ENCODE data around the gene DDIT3.

DDIT3 gene

DNA sequence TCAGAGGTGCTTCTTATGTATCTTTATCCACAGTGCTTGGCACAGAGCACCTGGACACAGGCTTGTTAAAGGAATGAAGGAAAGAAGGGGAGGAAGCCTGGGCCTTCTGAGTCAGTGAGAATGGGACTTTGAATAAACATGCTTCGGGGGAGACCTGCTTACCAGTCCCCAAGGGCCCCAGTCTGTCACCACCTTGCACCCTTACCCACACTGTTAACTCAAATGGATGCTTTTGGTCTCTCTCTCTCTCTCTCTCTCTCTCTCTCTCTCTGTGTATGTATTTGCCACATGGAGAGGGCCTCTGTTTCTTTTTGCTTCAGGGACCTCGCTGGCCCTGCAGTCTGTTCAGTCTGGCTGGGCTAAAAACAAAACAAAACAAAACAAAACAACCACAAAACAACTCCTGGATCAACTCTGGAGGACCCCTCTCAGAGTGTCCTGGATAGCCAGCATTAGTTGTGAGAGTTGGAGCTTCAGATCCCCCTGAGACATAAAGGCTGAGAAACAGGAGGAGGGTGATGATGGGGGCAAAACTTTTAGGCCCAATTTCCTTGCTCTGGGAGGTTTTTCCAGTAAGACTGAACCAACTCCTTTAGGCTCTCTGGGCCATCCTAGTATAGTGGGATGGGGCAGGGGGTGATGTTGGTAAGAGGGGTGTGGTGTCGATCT lies 31.5 kb upstream of the DDIT3 start:
- H3K4me1 ChIP-seq (ENCODE audit: insufficient read depth, low read length, severe bottlenecking), result peaks cover 24% of the 10 kb centered on the region
- no peaks in the 10 kb centered on the region for H3K79me2 ChIP-seq (ENCODE audit: insufficient read depth, low read length)
- no peaks in the 10 kb centered on the region for H3K27me3 ChIP-seq (ENCODE audit: insufficient read depth, low read length)
- no peaks in the 10 kb centered on the region for H3K9me2 ChIP-seq (ENCODE audit: low read depth, low read length)
- no peak overlapping the region for H3K9ac ChIP-seq (ENCODE audit: low read length)
- H3K9me3 ChIP-seq (ENCODE audit: low read length), result no peaks in the 10 kb centered on the region
- TF ChIP-seq CTCF (IDR thresholded peaks at IDR 0.05; ENCODE audit: low read length) (no peak), EZH2 (IDR thresholded peaks at IDR 0.05; ENCODE audit: borderline replicate concordance, low read length) (no peak)
- H2AFZ ChIP-seq (ENCODE audit: low read length), result no peak overlapping the region
- no peak overlapping the region for H3K4me2 ChIP-seq (ENCODE audit: low read length)
- no peaks in the 10 kb centered on the region for H3F3A ChIP-seq (ENCODE audit: insufficient read depth, low read length)
- no peaks in the 10 kb centered on the region for H3K36me3 ChIP-seq (ENCODE audit: insufficient read depth, low read length)
- no peak overlapping the region for H3K27ac ChIP-seq (ENCODE audit: low read depth, low read length, poor library complexity, severe bottlenecking)
- H3K4me3 ChIP-seq (ENCODE audit: low read depth, low read length, poor library complexity, severe bottlenecking), result no peak overlapping the region
- H4K20me1 ChIP-seq (ENCODE audit: insufficient read depth, low read length), result no peaks in the 10 kb centered on the region

- H3K27me3 ChIP-seq (ENCODE audit: insufficient read depth, low read length), result no peaks in the 10 kb centered on the region
- no peak overlapping the region for H3K9ac ChIP-seq (ENCODE audit: low read length)
- no peak overlapping the region for H3K4me3 ChIP-seq (ENCODE audit: low read depth, low read length, poor library complexity, severe bottlenecking)
- TF ChIP-seq CTCF (IDR thresholded peaks at IDR 0.05; ENCODE audit: low read length) (no peak), EZH2 (IDR thresholded peaks at IDR 0.05; ENCODE audit: borderline replicate concordance, low read length) (no peak)
- H3K4me1 ChIP-seq (ENCODE audit: insufficient read depth, low read length, severe bottlenecking), result peaks cover 31% of the 10 kb centered on the region
- no peak overlapping the region for H2AFZ ChIP-seq (ENCODE audit: low read length)
- H3K9me3 ChIP-seq (ENCODE audit: low read length), result no peaks in the 10 kb centered on the region
- no peak overlapping the region for H3K4me2 ChIP-seq (ENCODE audit: low read length)
- no peaks in the 10 kb centered on the region for H4K20me1 ChIP-seq (ENCODE audit: insufficient read depth, low read length)
- H3K9me2 ChIP-seq (ENCODE audit: low read depth, low read length), result no peaks in the 10 kb centered on the region
- H3K79me2 ChIP-seq (ENCODE audit: insufficient read depth, low read length), result 0 out of 2 replicates have a peak, but pooled peaks cover 4% of the 10 kb centered on the region
- H3K36me3 ChIP-seq (ENCODE audit: insufficient read depth, low read length), result 0 out of 2 replicates have a peak, but pooled peaks cover under 1% of the 10 kb centered on the region
- H3K27ac ChIP-seq (ENCODE audit: low read depth, low read length, poor library complexity, severe bottlenecking), result no peak overlapping the region
- H3F3A ChIP-seq (ENCODE audit: insufficient read depth, low read length), result no peaks in the 10 kb centered on the region
Observed at GRCh38 chr12:57550641-57551549, 30.6 kb upstream of the DDIT3 start.

DNA sequence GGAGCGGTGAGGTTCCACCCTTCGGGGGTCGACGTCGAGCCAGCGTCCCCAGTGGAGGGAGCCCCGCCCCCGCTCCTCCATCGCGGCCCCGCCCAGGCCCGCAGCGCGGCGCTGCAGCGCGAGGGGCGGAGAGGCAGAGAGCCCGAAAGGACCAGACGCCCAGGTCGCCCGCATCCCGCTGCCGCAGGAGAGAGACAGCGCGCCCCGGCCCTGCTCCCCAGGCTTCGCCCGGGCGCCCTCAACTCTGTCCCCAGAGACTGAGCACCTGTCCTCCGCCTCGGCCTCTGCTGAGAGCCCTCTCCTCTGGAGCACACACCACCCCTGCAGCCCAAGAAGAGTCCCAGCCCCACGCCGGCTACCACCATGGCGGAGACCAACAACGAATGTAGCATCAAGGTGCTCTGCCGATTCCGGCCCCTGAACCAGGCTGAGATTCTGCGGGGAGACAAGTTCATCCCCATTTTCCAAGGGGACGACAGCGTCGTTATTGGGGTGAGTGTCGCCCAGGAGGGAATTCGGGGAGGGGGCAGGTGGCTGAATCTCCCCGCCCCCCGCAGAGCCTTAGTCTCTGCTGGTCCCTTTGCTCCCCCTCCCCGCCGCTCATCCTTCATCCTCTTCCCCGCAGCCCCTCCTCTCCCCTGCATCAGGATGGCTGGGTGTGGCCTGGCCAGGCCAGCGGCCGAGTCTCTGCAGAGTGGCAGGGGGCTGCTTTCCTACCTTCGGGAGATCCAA lies 29.8 kb upstream of the DDIT3 start, which contains the start of gene KIF5A:
TSS of gene KIF5A (plus strand) at position 136 of the 732 bp plus-strand sequence. CDS start at position 364, 228 bp downstream.
- Histone ChIP-seq H3K79me2 (ENCODE audit: insufficient read depth, low read length) (0 out of 2 replicates have a peak, but pooled peaks cover 9% of the 10 kb centered on the region), H3K4me3 (ENCODE audit: low read depth, low read length, poor library complexity, severe bottlenecking) (peak within 1 kb of the TSS; percentile 57), H3F3A (ENCODE audit: insufficient read depth, low read length) (no peaks in the 10 kb centered on the region), H3K9me3 (ENCODE audit: low read length) (no peaks in the 10 kb centered on the region), H3K27ac (ENCODE audit: low read depth, low read length, poor library complexity, severe bottlenecking) (no peak within 1 kb of the TSS), H3K4me2 (ENCODE audit: low read length) (peak within 1 kb of the TSS; percentile 67), H3K9me2 (ENCODE audit: low read depth, low read length) (no peaks in the 10 kb centered on the region), H3K9ac (ENCODE audit: low read length) (peak within 1 kb of the TSS; percentile 33; the same call in 1 of the 2 replicates), H4K20me1 (ENCODE audit: insufficient read depth, low read length) (no peaks in the 10 kb centered on the region), H3K27me3 (ENCODE audit: insufficient read depth, low read length) (no peaks in the 10 kb centered on the region), H2AFZ (ENCODE audit: low read length) (no peak within 1 kb of the TSS), H3K4me1 (ENCODE audit: insufficient read depth, low read length, severe bottlenecking) (peaks cover 39% of the 10 kb centered on the region), H3K36me3 (ENCODE audit: insufficient read depth, low read length) (peaks cover 8% of the 10 kb centered on the region; the same call in 1 of the 2 replicates)
- TF ChIP-seq CTCF (IDR thresholded peaks at IDR 0.05; ENCODE audit: low read length) (0 out of 2 replicates have a peak, but pooled peaks have one; percentile 11), EZH2 (IDR thresholded peaks at IDR 0.05; ENCODE audit: borderline replicate concordance, low read length) (no peak)
